Vagina (tissue), 2 donors: Measurements from ENCODE around the gene TPM4.

Experiments
- CTCF ChIP-seq, 3 experiments: fragments of 450-650 bp in 2 of 3; fragments of 200-600 bp in 1 of 3; sonication (generic) in 1 of 3; IDR thresholded peaks; one replicate each; pipeline ENCODE4 v1.5.1; 2017 to 2019; ENCODE audit warnings: antibody characterized with exemption in 3 of 3, mild to moderate bottlenecking in 2 of 3, moderate library complexity in 2 of 3
- POLR2A ChIP-seq, 2 donors: fragments of 450-650 bp; IDR thresholded peaks; one replicate each; pipeline ENCODE4 v1.6.1; 2017; ENCODE audit warnings: antibody characterized with exemption in 2 of 2, mild to moderate bottlenecking in 2 of 2, moderate library complexity in 2 of 2

DNA sequence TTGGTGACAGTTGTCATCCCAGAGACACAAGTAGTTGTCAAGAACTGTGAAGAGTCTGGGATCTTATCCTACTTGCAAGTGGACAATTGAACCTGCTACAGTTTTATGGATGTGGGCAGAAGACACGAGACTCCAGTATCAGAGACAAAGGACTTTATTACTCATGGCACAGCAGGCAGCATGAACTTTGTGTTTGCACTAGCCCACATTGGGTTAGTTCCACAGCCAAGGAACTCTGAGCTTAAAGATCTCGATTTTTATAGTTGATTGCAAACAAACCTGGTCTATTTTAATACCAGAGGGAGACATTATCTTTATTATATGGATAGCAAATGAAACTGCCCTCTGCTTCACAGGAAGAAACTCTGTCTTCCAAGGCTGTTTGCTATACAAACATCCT lies 16.0 kb upstream of the TPM4 start:
- TF ChIP-seq CTCF (IDR thresholded peaks at IDR 0.05) = no peak
- TF ChIP-seq POLR2A (IDR thresholded peaks at IDR 0.05) = no peak
